HEK293 (cell line): ENCODE measurements around the gene RRP12.

Experiments
- BCL11B ChIP-seq: fragments of 450-650 bp; formaldehyde crosslinking; IDR thresholded peaks from 2 replicates; pipeline ENCODE4 v1.5.1; 2016; ENCODE audit warnings: low read depth, missing biosample characterization, missing genetic modification characterization
- MZF1 ChIP-seq: fragments of 450-650 bp; formaldehyde crosslinking; IDR thresholded peaks from 2 replicates; pipeline ENCODE4 v1.5.1; 2017; ENCODE audit warnings: missing biosample characterization, missing genetic modification characterization, borderline replicate concordance
- SP2 ChIP-seq: fragments of 450-650 bp; formaldehyde crosslinking; IDR thresholded peaks from 2 replicates; pipeline ENCODE4 v1.5.1; 2016; ENCODE audit warnings: missing biosample characterization, missing genetic modification characterization
- YY1 ChIP-seq: fragments of 450-650 bp; formaldehyde crosslinking; IDR thresholded peaks from 2 replicates; pipeline ENCODE4 v1.5.1; 2018; ENCODE audit warnings: missing biosample characterization, missing genetic modification characterization
- ZNF274 ChIP-seq, 2 experiments: fragments of 200-500 bp in 1 of 2; fragments of 450-650 bp in 1 of 2; sonication (Bioruptor generic) in 1 of 2; formaldehyde crosslinking in 1 of 2; IDR thresholded peaks; 2 replicates each; pipeline versions ENCODE4 v1.5.1 to v1.6.1; 2014 to 2016; ENCODE audit warnings: borderline replicate concordance in 1 of 2, inconsistent platforms in 1 of 2, low read length in 1 of 2, missing biosample characterization in 1 of 2, missing genetic modification characterization in 1 of 2
- ZNF529 ChIP-seq: fragments of 450-650 bp; formaldehyde crosslinking; IDR thresholded peaks from 2 replicates; pipeline ENCODE4 v1.5.1; 2017; ENCODE audit warnings: missing genetic modification characterization, missing biosample characterization; ENCODE audit not compliant: insufficient replicate concordance
- ZNF585B ChIP-seq: fragments of 450-650 bp; formaldehyde crosslinking; IDR thresholded peaks from 2 replicates; pipeline ENCODE4 v1.5.1; 2016; ENCODE audit warnings: missing biosample characterization, missing genetic modification characterization
- ZNF654 ChIP-seq: fragments of 450-650 bp; formaldehyde crosslinking; IDR thresholded peaks from 2 replicates; pipeline ENCODE4 v1.5.1; 2016; ENCODE audit warnings: low read depth, missing biosample characterization, missing genetic modification characterization
- TF ChIP-seq, protein P1 (sequence below): fragments of 450-650 bp; formaldehyde crosslinking; IDR thresholded peaks from 2 replicates; pipeline ENCODE4 v1.5.1; 2016; ENCODE audit warnings: missing biosample characterization, missing genetic modification characterization
- TF ChIP-seq, protein P2 (sequence below): fragments of 450-650 bp; formaldehyde crosslinking; IDR thresholded peaks from 2 replicates; pipeline ENCODE4 v1.5.1; 2016; ENCODE audit warnings: missing biosample characterization, missing genetic modification characterization

DNA sequence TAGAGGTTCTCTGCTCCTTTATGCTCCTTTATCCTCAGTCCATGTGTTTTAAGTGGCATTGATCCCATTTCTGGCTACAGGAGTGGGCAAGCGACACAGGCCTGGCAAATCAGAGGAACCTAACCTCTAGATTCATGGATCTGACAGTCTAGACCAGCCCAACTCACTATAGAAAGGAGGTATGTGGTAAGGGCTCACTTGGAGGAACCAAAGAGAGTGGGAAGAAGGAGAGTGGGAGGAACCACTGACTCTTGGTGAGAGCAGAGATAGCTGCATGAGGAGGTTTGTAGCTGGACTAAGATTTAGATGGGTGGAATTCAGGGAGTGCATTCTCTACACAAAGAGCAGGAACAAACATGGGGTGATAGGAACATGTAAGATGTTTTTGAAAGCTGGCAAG is 93.7 kb downstream of the RRP12 start:
- TF ChIP-seq, protein P1, sequence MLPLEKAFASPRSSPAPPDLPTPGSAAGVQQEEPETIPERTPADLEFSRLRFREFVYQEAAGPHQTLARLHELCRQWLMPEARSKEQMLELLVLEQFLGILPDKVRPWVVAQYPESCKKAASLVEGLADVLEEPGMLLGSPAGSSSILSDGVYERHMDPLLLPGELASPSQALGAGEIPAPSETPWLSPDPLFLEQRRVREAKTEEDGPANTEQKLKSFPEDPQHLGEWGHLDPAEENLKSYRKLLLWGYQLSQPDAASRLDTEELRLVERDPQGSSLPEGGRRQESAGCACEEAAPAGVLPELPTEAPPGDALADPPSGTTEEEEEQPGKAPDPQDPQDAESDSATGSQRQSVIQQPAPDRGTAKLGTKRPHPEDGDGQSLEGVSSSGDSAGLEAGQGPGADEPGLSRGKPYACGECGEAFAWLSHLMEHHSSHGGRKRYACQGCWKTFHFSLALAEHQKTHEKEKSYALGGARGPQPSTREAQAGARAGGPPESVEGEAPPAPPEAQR = no peak
- TF ChIP-seq, protein P2, sequence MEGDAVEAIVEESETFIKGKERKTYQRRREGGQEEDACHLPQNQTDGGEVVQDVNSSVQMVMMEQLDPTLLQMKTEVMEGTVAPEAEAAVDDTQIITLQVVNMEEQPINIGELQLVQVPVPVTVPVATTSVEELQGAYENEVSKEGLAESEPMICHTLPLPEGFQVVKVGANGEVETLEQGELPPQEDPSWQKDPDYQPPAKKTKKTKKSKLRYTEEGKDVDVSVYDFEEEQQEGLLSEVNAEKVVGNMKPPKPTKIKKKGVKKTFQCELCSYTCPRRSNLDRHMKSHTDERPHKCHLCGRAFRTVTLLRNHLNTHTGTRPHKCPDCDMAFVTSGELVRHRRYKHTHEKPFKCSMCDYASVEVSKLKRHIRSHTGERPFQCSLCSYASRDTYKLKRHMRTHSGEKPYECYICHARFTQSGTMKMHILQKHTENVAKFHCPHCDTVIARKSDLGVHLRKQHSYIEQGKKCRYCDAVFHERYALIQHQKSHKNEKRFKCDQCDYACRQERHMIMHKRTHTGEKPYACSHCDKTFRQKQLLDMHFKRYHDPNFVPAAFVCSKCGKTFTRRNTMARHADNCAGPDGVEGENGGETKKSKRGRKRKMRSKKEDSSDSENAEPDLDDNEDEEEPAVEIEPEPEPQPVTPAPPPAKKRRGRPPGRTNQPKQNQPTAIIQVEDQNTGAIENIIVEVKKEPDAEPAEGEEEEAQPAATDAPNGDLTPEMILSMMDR (tag by site-specific recombination) = no peak
- TF ChIP-seq ZNF529 (tag by site-specific recombination) (no peak), SP2 (no peak), BCL11B (no peak), ZNF654 (tag by site-specific recombination) (no peak), ZNF585B (tag by site-specific recombination) (no peak), YY1 (tag by site-specific recombination) (no peak), MZF1 (tag by site-specific recombination) (no peak), ZNF274 (IDR thresholded peaks at IDR 0.05; ENCODE audit: low read length) (no peak), ZNF274 (tag by site-specific recombination; IDR thresholded peaks at IDR 0.05; ENCODE audit: borderline replicate concordance) (no peak)
